Stimulated activated CD8-positive, alpha-beta memory T cell treated with anti-CD3 and anti-CD28 coated beads, Interleukin-15, amount 100 ng/mL, for 1 hour (primary cell): Measurements from ENCODE around the gene WLS.
"Not testable (repeated sequence)": the region's sequence is repeated elsewhere in the genome, so short reads cannot be mapped to it uniquely, and the experiment has no call there.

Experiments
- DNase-seq: peaks from one replicate; pipeline ENCODE4 v3.0.0-alpha.2; 2020; ENCODE audit warnings: low read depth

WLS gene

DNA sequence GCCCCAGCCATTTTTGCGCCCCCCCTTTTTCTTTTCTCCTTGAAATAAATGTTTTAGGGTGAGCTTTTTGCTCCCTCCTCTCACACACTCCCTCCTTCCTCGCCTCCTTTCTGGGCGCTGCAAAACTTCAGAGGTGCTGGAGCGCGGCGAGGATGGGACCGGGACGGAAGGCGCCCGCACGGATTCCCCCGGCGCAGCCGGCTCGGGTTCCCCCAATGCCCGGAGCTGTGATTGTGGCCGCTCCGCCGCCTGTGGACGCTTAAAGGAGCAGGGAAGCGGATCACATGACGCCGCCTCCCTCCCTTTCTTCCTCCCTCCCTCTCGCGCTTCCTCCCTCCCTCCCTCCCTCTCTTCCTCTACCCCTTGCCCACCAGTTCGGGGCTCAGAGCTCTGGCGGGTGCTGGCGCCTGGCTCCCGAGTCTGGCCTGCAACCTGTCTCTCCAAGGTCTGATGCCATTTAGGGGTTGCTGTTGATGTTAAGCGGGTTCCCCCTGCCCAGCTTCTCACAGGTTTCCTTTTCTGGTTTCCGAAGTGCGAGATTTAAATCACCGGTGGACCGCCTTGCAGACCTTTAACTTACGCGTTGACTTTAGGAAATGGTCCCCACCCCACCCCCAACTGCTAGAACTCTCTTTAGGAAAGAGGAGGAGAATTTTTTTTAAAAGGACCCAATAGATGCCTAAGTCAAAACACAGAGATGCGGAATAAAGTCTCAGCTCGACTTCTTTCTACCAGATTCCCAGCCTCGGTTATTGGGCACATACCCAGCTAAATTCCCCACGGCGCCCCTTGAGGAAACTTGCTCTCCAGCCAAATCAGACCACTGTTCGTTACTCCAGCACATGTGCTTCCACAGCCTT lies at the start of gene WLS:
Gene WLS, minus strand, starts transcription at position 235 of the 860 bp plus-strand sequence. Its CDS starts 224 bp downstream, at position 11.
- DNase-seq, result no peak

DNA sequence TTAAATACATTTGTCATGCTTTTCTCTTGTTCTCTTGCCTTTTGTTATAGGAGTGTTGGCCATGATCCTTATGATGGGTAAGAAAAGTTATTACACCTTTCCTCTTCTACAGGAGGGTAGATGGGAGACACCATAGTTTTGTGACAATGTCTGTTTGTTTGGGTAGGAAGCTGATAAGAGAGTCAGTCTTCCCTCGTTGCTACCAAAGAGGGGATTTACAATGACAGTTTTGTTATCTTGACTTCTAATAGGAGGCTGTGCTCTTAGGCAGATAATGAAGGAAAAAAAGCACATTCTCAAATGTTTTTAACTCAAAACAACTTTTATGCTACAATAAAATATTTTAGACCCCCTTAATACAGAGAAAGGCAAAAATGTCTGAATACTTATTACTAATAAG lies 48.0 kb upstream of the WLS start:
- no peak for DNase-seq

DNA sequence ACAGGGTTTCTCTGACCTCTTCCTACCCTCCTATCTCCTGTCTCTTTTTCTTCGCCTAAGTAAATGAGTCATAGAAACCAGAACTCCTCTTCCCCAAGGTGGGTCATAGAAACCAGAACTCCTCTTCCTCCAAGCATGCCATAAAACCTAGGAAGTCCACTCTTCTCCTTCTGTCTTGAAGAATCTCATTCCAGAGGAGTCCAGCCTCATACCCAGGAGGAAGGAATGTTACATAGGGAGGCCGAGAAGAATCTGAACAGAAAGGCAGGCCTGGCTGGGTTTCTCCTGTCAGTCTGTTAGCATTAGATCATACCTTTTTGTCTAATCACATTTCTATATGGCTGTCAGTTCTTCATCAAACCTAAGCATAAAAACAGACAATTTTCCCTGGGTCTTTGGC lies 47.5 kb upstream of the WLS start:
- no peak for DNase-seq

DNA sequence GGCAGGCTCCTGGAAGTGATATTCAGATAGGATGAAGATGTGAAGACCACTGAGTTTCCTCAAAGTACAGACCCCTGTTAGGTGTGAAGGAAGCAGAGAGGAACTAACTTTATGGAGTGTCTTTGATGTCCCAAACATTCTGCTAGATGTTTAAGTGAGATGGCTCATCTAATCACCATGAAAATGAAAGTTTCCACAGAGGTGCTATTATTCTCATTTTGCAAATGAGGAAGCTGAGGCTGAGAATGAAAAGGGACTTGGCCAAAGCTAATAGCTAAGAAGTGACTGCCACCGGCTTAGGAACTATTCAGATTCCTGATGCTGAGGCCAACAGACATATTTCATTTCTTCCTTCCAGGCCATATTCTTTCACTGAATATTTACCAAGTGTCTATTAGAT lies 45.9 kb upstream of the WLS start:
- no peak for DNase-seq

DNA sequence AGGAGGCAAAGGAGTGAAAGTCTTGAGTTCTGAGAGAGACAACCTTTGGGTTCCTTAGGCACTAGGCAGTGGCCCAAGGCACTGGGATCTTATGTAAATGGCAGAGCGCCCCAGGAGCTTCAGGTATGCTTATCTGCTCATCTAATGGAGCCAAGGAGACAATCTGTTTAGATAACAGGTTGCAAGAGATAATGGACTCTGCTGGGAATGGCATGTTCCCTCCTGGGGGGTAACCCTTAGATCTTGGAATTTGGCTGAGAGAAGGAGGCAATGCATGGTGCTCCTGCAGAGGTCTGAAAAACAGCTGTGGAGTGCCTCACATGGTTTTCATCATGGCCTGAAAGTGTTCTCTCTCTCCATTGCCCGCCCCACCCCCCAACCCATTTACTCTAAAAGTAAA lies 44.1 kb upstream of the WLS start:
- DNase-seq, result no peak

DNA sequence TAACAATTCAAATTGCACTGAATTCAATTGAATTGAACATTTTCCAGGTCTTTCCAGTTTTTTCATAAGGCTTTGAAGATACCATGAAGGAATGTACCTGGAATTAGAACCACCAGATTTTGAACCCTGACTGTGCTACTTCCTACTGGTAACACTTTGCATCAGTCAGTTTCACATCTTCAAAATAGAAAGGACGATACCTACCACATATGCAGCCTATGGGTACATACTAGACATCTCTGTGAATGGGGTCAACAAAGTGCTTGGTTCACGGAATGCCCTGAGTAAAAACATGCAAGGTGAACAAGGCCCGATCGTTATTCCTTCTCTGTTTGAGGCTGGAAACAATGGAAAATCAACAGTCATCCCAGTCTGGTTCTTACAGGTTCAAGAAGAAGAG lies 41.2 kb upstream of the WLS start:
- DNase-seq, result no peak

DNA sequence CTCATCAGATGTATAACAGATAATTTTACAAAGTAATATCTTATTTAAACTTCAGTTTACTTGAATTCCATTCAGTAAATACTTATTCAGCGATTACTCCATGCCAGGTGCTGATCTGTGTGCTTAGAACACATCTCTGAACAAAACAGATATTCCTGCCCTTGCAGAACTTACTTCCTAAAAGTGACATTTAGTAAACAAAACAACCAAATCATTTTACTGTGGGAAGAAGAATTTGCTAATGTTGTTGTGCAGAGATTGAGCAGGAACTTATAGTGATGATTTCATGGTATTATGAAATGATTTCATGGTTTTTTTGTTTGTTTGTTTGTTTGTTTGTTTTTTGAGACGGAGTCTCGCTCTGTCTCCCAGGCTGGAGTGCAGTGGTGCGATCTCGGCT lies 39.3 kb upstream of the WLS start:
- DNase-seq, result no peak

DNA sequence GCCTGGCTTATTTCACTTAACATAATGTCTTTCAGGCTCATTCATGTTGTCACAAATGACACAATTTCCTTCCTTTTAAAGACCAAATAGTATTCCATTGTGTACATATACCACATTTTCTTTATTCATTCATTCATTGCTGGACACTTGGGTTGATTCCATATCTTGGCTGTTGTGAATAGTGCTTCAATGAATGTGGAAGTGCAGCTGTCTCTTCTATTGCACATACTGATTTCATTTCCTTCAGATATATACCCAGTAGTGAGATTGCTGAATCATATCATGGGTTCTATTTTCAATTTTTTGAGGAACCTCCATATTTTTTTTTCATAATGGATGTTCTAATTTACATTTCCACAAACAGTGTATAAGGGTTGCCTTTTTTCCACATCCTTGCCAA lies 38.6 kb upstream of the WLS start:
- no peak for DNase-seq

DNA sequence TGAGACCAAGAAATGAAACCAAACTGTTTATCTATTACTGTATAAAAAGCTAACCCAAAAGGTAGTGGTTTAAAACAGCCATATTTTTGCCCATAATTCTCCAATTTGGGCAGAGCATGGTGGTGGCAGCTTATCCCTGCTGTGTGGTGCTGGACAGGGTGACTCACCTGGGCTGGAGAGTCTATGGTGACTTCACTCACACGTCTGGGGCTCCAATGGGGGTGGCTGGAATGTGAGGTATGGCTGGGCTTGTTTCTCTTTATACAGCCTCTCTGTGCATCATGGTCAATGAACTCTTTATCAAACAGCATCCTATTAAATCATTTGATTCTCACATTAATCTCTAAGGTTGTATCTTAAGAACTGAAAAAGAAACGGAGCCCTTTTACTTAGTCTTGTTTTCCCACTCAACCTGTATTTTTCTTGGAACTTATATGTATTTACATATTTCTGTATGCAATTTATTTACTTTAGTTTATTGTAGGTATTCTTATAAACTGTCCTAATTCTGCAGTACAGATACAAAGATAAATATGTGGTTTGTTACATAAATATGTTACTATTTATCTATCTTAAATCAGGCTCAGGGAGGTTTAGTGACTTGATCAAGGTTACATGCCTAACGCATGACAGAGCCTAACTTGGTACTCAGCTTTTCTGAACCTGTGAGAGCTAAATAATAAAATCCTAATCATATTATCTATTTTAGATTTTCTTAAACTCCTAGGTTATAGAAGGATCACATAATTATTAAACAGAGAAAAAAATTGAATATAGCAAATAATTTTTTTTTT lies 37.5 kb upstream of the WLS start:
- DNase-seq, result no peak

DNA sequence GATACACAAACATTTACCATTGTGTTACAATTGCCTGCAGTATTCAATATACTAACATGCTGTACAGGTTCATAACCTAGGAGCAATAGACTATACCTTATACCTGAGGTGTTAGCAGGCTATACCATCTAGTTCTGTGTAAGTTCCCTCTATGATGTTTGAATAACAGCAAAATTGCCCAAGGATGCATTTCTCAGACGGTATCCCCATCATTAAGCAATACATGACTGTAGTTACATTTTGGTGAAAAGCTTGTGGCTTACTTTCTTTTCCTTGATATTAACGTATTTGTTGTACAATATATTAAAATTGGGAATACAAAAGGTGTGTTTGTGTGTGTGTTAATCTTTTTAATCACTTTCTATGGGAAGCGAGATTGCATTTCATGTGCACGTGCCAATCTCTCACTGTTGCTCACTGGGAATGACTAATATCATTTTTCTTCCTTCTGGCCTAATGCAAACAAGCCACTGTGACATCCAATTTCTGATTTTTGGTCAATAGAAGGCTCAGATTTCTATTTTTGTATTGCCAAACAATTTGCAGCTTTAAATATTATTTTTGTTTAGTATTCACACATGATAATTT lies 36.7 kb upstream of the WLS start:
- no peak for DNase-seq

DNA sequence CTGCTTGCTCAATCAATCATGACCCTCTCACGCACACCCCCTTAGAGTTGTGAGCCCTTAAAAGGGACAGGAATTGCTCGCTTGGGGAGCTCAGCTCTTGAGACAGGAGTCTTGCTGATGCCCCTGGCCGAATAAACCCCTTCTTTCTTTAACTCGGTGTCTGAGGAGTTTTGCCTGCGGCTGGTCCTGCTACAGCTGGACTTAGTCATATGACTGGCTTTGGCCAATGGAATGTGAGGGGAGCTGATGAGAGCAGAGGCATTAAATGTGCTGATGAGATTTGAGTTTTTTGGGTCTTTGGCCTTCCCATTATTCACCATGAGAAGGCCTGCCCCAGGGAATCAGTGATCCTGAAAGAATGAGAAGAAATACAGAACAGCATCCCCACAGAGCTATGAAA lies 24.5 kb upstream of the WLS start:
- DNase-seq, result not testable (repeated sequence)

DNA sequence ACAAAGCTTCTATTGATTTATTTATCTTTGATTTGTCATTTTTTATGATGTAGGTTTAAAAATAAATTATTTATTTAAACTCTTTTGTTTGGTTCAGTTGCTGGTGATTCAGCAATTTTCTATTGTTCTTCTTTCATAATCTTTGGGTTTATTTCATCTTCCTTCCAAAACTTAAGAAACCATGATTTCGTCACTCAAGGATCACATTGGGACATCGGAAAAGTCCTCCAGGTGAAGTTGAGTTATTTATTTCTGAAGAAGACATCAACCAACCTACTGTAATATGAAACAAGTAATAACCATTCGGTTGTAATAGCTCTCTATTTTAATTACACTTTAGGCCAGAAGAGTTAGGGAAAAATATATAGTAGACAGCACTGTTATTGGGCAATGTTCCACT lies 23.0 kb upstream of the WLS start:
- no peak for DNase-seq

DNA sequence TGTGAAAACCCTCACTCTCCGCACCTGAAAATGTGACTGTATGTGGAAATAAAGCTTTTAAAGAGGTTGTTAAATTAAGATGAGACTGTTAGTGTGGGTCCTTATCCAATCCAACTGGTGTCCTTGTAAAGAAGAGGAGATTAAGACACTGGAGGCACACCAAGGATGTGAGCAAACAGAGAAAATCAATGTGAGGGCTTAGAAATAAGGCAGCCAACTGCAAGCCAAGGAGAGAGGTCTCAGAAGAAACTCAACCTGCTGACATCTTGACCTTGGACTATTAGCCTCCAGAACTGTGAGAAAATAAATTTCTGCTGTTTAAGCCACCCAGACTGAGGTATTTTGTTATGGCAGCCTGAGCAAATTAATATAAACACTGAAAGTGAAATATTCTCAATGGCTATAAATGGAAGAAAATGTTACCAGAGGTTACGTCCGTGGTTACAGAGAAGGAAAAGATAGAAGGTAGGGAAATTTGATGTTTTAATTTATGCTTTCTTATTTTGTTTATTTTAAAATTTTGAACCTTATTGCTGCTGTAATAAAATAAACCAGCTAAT lies 22.4 kb upstream of the WLS start:
- no peak for DNase-seq

DNA sequence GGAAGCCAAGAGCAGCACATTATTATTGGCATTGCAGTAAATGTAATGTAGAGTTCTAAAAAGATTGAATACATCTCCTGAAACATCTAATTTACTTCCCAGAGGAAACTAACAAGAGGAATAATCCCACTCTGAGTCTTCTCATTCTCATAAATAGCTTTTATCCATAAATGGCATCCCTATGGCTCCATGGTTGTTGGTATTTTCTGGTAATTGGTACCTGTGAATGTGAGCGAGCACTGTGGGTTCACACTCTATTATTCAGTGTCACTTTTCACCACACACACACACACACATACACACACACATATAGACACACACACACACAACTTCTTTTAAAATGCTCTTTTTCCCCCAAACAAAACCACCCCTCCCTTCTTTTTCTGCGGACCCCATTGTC lies 4.7 kb upstream of the WLS start:
- no peak for DNase-seq

DNA sequence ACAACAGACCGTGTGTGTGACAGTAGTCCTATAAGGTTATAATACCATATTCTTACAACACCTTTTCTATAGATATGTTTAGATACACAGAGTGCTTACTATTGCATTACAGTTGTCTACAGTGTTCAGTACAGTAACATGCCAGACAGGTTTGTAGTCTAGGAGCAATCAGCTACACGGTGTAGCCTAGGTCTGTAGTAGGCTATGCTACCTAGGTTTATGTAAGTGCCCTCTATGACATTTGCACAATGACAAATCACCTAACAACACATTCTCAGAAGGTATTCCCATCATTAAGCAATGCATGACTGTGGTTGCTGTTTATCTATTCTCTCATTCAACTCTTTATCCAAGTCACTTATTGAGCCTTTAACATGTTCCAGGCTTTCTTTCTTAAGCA lies 1.8 kb upstream of the WLS start:
- DNase-seq, result no peak

DNA sequence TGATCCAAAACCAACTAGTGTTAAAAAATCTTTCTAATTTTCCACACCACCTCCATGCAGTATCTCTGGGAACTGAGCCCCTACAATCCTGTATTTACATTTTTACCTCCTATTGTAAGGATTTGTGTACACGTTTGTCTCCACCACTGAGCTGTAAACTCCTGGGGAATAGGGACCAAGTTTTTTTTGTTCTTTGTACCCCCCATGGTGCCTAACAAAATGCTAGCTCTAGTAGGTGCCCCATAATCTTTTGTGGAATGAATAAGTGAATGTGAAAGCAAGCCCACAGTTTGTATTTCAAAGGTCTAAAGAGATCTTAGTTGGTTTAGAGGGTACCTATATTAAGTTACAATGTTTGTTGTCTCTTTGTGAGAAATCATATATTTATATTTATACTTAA lies 879 bp upstream of the WLS start:
- DNase-seq, result no peak

DNA sequence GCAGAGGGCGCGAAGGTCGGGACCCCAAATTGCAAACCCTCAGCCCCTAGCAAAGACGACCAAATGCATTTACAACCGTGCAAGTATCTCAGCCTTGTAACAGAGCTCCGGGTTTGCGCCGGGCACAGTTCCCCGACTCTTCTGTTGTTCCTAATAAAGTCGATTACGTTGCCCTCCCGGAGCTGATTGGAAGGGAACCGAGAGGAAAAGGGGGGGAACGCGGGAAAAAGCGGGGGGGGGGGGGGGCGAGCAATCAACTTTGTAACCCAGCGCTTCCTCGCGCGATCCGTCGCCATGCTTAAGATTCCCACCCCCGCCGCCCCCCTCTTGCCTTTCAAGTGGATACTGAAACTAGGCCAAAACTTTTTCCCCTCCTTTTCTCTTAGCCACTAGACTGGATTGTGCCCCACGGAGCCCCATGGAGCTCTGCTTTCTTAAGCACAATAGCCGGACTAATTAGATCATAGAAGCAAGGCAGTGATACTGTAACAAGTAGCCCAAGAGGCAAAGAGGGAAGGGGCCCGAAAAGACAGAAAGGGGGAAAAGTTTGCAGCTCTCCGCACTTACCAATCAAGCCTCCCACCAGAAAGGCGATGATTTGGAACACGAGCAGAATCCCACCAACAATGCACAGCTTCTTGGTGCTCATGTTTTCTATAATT lies 565 bp downstream of the WLS start:
- no peak for DNase-seq

DNA sequence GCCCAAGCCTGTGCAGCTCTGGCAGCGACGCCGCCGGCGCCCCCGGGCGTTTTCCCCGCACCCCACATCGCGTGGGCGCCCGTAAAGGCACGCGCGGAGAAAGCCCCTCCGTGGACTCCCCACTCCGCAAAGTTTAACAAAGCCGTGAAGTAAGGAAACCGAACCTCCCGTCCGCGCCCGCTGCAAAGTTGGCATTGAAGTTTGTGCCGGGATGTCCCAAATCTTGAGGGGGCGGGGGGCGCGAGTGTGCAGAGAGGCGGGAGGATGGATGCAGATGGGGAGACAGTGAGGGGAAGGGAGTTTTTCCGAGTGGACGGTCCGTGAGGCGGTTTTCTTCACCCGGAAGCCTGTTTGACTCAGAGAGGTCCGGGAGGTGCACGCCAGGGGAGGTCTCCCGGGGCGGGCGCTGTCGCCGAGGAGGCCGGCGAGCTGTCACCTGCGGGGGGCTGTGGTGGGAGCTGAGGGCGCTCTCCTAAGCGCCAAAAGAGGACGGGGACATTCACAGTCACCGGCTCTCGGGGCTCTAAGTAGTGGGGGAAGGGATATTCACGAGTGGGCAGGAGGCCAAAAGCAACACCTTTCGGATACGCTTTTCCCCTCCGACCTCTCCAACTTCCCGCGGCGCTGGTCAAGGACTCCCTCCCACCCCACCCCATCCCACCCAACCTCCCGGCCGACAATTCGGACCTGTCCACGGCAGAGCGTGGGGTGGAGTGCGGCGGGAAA lies 1.3 kb downstream of the WLS start:
- no peak for DNase-seq

DNA sequence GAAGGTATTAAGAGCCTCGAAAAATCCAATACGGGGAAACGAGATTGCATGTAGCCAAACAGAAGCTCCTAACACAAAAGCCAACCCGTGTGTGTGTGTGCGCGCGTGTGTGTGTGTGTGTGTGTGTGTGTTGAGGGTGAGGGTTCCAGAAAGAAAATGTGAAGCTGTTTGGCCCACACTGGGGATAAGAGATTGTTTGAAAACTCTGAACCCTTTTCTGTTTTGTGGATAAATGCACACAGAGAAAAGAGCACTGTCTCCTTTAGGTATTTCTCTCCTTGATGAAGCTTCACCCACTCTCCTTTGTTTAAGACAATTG lies 1.9 kb downstream of the WLS start:
- no peak for DNase-seq

DNA sequence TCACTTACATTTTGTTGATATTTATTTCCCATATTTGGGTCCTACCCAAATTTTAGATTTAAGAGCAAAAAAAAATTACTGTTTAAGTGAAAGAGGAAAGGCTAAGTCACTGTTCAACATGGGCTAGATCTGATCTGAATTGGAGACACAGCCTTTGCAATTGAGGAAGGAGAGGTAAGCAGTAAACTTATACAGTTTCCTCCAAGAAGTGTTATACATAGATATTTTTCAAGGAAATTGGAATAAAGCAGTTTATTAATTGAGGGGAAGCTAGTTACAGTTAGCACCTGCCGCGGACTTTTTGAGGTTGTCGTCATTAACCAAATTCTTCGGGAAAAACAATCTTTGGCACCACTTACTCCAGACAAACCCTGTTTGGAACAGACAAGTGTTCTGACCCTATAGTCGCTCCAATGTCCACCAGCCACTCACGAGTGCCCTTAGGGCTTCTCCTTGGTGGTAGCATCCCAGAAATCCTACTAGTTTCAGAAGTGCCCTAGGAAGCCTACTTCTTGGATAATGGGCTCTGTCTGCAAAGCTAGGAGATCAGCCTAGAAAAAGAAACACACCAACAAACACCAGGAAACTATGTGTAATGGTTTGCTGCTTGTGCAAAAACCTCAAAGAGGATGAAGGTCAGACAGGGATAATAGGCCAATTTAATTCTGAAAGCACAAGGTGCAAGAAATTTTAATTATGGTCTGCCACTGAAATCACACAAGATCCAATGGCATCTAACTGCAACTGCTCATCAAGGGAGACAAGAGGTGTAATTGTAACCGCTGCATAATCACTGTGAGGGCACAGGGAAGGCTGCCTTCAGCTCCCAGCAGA lies 2.5 kb downstream of the WLS start:
- no peak for DNase-seq

DNA sequence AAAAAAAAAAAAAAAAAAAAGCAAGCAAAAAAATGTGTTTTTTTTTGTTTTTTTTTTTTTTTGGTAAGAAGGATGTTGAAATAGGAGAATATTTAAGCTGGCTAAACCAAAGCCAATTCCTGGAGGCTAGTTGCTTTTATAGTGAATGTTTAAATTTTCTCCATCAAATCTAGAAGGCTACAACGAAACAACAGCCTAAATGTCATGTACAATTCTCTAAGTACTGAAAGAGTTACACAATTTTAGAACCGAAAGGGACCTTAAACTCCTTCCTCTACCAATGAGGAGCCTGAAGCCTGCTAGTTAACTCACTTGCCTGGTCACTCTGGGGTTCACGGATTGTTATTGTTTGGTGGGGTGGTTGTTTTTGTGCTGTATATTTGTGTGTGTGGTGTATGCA lies 3.5 kb downstream of the WLS start:
- no peak for DNase-seq
